Colon (tissue), 2 donors: Measurements from ENCODE around the gene ZNF605.
"Not testable (repeated sequence)": the region's sequence is repeated elsewhere in the genome, so short reads cannot be mapped to it uniquely, and the experiment has no call there.

ENCODE experiments used
- FAIRE-seq: peaks from 2 replicates; lab custom pipeline; 2012; peaks lifted over from hg19 to GRCh38; lab: Jason Lieb, UNC
- donor health status: control.
- donor health status: control.

The ZNF605 gene

GRCh38 chr12:132948146-132949066 is 7.7 kb downstream of the ZNF605 start:
- FAIRE-seq, result no peak

GRCh38 chr12:132946246-132946820 is 9.8 kb downstream of the ZNF605 start:
- no peak for FAIRE-seq

GRCh38 chr12:132945806-132946205 is 10.3 kb downstream of the ZNF605 start:
- FAIRE-seq, result no peak

- FAIRE-seq, result no peak
Observed at GRCh38 chr12:132942611-132943010, 13.5 kb downstream of the ZNF605 start.

- no peak for FAIRE-seq
Observed at GRCh38 chr12:132941336-132941954, 14.7 kb downstream of the ZNF605 start.

GRCh38 chr12:132940071-132940719 is 15.9 kb downstream of the ZNF605 start:
- FAIRE-seq, result no peak

GRCh38 chr12:132938807-132939206 is 17.3 kb downstream of the ZNF605 start:
- FAIRE-seq, result not testable (repeated sequence)

GRCh38 chr12:132937476-132937875 is 18.6 kb downstream of the ZNF605 start:
- FAIRE-seq, result no peak

- FAIRE-seq, result not testable (repeated sequence)
Observed at GRCh38 chr12:132936921-132937320, 19.2 kb downstream of the ZNF605 start.

- no peak for FAIRE-seq
Observed at GRCh38 chr12:132936163-132936562, 19.9 kb downstream of the ZNF605 start.

- FAIRE-seq, result no peak
Observed at GRCh38 chr12:132926415-132926833, 29.7 kb downstream of the ZNF605 start.

GRCh38 chr12:132925597-132926414 is 30.3 kb downstream of the ZNF605 start:
- FAIRE-seq, result no peak

- FAIRE-seq, result no peak
Observed at GRCh38 chr12:132924356-132924755, 31.8 kb downstream of the ZNF605 start.

- no peak for FAIRE-seq
Observed at GRCh38 chr12:132923356-132923909, 32.7 kb downstream of the ZNF605 start.

GRCh38 chr12:132922676-132923075 is 33.4 kb downstream of the ZNF605 start:
- FAIRE-seq, result no peak

GRCh38 chr12:132921685-132922084 is 34.4 kb downstream of the ZNF605 start:
- no peak for FAIRE-seq

- FAIRE-seq, result no peak
Observed at GRCh38 chr12:132918680-132919079, 37.4 kb downstream of the ZNF605 start.

GRCh38 chr12:132909030-132909368 is 47.1 kb downstream of the ZNF605 start:
- no peak for FAIRE-seq

- FAIRE-seq, result no peak
Observed at GRCh38 chr12:132908145-132909029, 47.7 kb downstream of the ZNF605 start.

GRCh38 chr12:132907789-132908144 is 48.3 kb downstream of the ZNF605 start:
- FAIRE-seq, result not testable (repeated sequence)
